ENCODE measurements around the gene SLC35F1. TPM values are rescaled to one million over a fixed set of nuclear protein-coding genes. Genes with fewer than 3 reads are reported as not detected.

Gene SLC35F1
- total and polyA plus RNA-seq, 10 of the 15 experiments (the other 5 are each of a cell fraction or from before 2014, with no cell fraction given), result 0.01 TPM; not detected in 9

GRCh38 chr6:118141211-118141610 is 234.1 kb downstream of the SLC35F1 start:
- no peak for ATAC-seq
- FAIRE-seq, result no peak
- Histone ChIP-seq H3K9ac (ENCODE audit: control insufficient read depth, insufficient read depth, low read length) (no peak overlapping the region), H3K4me2 (ENCODE audit: control insufficient read depth, insufficient read depth) (no peak overlapping the region), H2AFZ (ENCODE audit: control insufficient read depth, low read depth, low read length) (no peak overlapping the region), H3K9me3 (replicated peaks; ENCODE audit: control insufficient read depth, insufficient read depth, low read length) (no peaks in the 10 kb centered on the region), H3K27me3 (replicated peaks in 1 of 2; ENCODE audit: control insufficient read depth in 2 of 2, insufficient read depth in 2 of 2, low read length in 1 of 2) (no peaks in the 10 kb centered on the region), H4K20me1 (ENCODE audit: control insufficient read depth, insufficient read depth) (no peaks in the 10 kb centered on the region), H3K36me3 (ENCODE audit: control insufficient read depth in 2 of 2, insufficient read depth in 2 of 2, low read length in 1 of 2) (no peaks in the 10 kb centered on the region), H3K4me1 (ENCODE audit: control insufficient read depth, insufficient read depth, low read length) (no peaks in the 10 kb centered on the region), H3K79me2 (ENCODE audit: control insufficient read depth, insufficient read depth, low read length) (no peaks in the 10 kb centered on the region), H3K27ac (ENCODE audit: control insufficient read depth, insufficient read depth) (no peak overlapping the region), H3K4me3 (no peak overlapping the region)
- POLR2A ChIA-PET, result no interaction called here
- intact Hi-C loops (cut with micrococcal nuclease; ENCODE audit: unreplicated experiment) (no loop called here), in situ Hi-C loops (cut with MboI) (no loop called here)
- RAD21 ChIA-PET (ENCODE audit: unreplicated experiment), result no interaction called here
- DNase-seq (ENCODE audit: low read depth, low spot score), result no peak
- SMC1A ChIA-PET (ENCODE audit: uncharacterized antibody, unreplicated experiment), result no interaction called here
- CTCF ChIA-PET, result no interaction called here
- WGBS (ENCODE audit: insufficient coverage, insufficient replicate concordance, low lambda C conversion rate, missing lambda C conversion rate), result 46% methylated on average over 1 of the region's 1 CpG
- no TSS peak for BruUV-seq (replicated peaks)
- TF ChIP-seq ZNF592 (IDR thresholded peaks at IDR 0.05) (no peak), MXI1 (IDR thresholded peaks at IDR 0.05; ENCODE audit: low read depth, low read length) (no peak), CHD2 (IDR thresholded peaks at IDR 0.05; ENCODE audit: borderline replicate concordance, low read depth, low read length) (no peak)

GRCh38 chr6:118146584-118146983 is 239.5 kb downstream of the SLC35F1 start:
- 91% methylated on average over 1 of the region's 1 CpG for WGBS (ENCODE audit: insufficient coverage, insufficient replicate concordance, low lambda C conversion rate, missing lambda C conversion rate)
- CTCF ChIA-PET, result no interaction called here
- Histone ChIP-seq H4K20me1 (ENCODE audit: control insufficient read depth, insufficient read depth) (no peaks in the 10 kb centered on the region), H3K27me3 (replicated peaks in 1 of 2; ENCODE audit: control insufficient read depth in 2 of 2, insufficient read depth in 2 of 2, low read length in 1 of 2) (no peaks in the 10 kb centered on the region; a peak in 1 of 4 replicates), H2AFZ (ENCODE audit: control insufficient read depth, low read depth, low read length) (no peak overlapping the region), H3K27ac (ENCODE audit: control insufficient read depth, insufficient read depth) (no peak overlapping the region), H3K4me1 (ENCODE audit: control insufficient read depth, insufficient read depth, low read length) (no peaks in the 10 kb centered on the region), H3K4me3 (no peak overlapping the region), H3K9me3 (replicated peaks; ENCODE audit: control insufficient read depth, insufficient read depth, low read length) (no peaks in the 10 kb centered on the region), H3K9ac (ENCODE audit: control insufficient read depth, insufficient read depth, low read length) (no peak overlapping the region), H3K4me2 (ENCODE audit: control insufficient read depth, insufficient read depth) (no peak overlapping the region), H3K36me3 (ENCODE audit: control insufficient read depth in 2 of 2, insufficient read depth in 2 of 2, low read length in 1 of 2) (no peaks in the 10 kb centered on the region), H3K79me2 (ENCODE audit: control insufficient read depth, insufficient read depth, low read length) (no peaks in the 10 kb centered on the region)
- ATAC-seq (no peak), DNase-seq (ENCODE audit: low read depth, low spot score) (no peak), FAIRE-seq (no peak)
- intact Hi-C loops (cut with micrococcal nuclease; ENCODE audit: unreplicated experiment) (no loop called here), in situ Hi-C loops (cut with MboI) (no loop called here)
- RAD21 ChIA-PET (ENCODE audit: unreplicated experiment), result no interaction called here
- BruUV-seq (replicated peaks), result no TSS peak
- SMC1A ChIA-PET (ENCODE audit: uncharacterized antibody, unreplicated experiment), result no interaction called here
- POLR2A ChIA-PET, result no interaction called here
- TF ChIP-seq ATF2 (IDR thresholded peaks at IDR 0.05; ENCODE audit: low read length) (no peak), NR2F1 (conservative IDR thresholded peaks at IDR 0.05) (no peak), REST (IDR thresholded peaks at IDR 0.05; ENCODE audit: low read depth, low read length) (no peak), SMAD5 (IDR thresholded peaks at IDR 0.05; ENCODE audit: low read depth) (no peak)
